ENCODE data around the gene SHANK2. TPM values are rescaled to one million over a fixed set of nuclear protein-coding genes. Genes with fewer than 3 reads are reported as not detected.

Gene SHANK2
- total RNA-seq, 1 donor from 2014 or later, result 8.1 TPM

DNA sequence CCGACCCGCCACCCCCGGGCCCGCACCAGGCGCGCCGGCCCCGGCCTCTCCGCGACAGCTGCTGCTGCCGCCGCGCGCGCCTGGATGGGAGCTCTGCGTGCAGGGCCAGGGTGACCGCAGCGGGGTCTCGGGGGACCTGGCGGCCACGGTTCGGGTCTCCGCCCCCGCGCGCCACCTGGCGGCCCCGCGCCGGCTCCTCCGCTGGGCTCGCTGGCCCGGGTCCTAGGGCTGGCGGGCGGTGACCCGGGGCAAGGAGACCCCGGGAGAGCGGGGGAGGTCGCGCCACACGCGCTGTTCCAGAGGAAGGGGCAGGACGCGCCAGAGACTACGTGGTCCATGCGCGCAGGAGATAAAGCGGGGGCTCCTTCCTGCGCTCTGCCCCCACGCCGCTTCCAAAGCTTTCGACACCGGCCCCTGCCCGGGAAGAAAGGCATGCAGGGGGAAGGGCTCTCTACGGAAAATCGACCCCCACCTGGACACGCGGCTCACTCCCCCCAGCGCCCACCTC, 562 bp downstream of the SHANK2 start:
- Histone ChIP-seq H3K36me3 (no peaks in the 10 kb centered on the region), H3K27me3 (peaks cover 81% of the 10 kb centered on the region), H3K27ac (no peak overlapping the region), H3K4me1 (peaks cover 24% of the 10 kb centered on the region), H4K20me1 (ENCODE audit: low read depth) (peaks cover 25% of the 10 kb centered on the region), H3K4me3 (peak overlapping the region; percentile 63), H3F3A (ENCODE audit: low read depth) (peaks cover 32% of the 10 kb centered on the region), H3K9ac (no peak overlapping the region), H2AFZ (replicated peaks) (peak overlapping the region; percentile 61), H3K4me2 (peak overlapping the region; percentile 90), H3K79me2 (ENCODE audit: low read depth) (no peaks in the 10 kb centered on the region), H3K9me3 (ENCODE audit: low read depth) (no peaks in the 10 kb centered on the region)
- Mint-ChIP-seq H3K4me3 (peak overlapping the region; percentile 76), H3K36me3 (no peaks in the 10 kb centered on the region), H3K27me3 (ENCODE audit: insufficient read depth, low read depth) (peaks cover 56% of the 10 kb centered on the region), H3K27ac (no peak overlapping the region), H3K9me3 (peaks cover 2% of the 10 kb centered on the region), H3K4me1 (peaks cover 24% of the 10 kb centered on the region)
- TF ChIP-seq, protein P1, sequence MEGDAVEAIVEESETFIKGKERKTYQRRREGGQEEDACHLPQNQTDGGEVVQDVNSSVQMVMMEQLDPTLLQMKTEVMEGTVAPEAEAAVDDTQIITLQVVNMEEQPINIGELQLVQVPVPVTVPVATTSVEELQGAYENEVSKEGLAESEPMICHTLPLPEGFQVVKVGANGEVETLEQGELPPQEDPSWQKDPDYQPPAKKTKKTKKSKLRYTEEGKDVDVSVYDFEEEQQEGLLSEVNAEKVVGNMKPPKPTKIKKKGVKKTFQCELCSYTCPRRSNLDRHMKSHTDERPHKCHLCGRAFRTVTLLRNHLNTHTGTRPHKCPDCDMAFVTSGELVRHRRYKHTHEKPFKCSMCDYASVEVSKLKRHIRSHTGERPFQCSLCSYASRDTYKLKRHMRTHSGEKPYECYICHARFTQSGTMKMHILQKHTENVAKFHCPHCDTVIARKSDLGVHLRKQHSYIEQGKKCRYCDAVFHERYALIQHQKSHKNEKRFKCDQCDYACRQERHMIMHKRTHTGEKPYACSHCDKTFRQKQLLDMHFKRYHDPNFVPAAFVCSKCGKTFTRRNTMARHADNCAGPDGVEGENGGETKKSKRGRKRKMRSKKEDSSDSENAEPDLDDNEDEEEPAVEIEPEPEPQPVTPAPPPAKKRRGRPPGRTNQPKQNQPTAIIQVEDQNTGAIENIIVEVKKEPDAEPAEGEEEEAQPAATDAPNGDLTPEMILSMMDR (IDR thresholded peaks at IDR 0.05), result peak; percentile 67
- no peak for TF ChIP-seq EZH2 (IDR thresholded peaks at IDR 0.05)
- no peak for TF ChIP-seq EZH2phosphoT487 (IDR thresholded peaks at IDR 0.05)
- DNase-seq (ENCODE audit: low spot score), result peak; percentile 87

DNA sequence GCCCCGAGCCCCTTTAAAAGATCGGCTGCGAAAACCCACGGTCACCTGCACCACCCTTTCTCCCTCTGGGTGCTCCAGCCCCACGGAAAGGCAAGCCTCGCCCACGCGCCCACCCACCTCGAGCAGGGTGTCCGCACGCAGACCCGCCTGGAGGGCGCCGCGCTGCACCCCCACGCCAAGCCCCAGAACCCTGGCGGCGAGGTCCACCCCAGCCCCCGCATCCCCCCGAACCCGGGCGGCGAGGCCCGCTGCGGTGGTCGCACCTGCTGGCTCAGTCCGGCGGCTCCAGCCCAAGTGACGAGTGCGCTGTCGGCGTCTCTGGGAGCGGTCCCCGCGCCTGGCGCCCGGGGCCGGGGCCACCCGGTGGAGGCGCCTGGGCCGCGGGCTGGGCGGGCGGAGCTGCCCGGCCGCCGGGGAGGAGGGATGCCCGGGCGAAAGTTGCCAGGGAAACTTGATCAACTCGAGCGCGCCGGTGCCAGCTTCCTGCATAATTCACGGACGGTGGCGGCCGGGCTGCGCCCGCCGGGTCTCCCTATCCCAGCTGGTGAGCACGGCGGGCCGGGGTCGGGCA, 1.1 kb downstream of the SHANK2 start:
- Histone ChIP-seq H3K4me3 (peak overlapping the region; percentile 63), H3K9me3 (ENCODE audit: low read depth) (no peaks in the 10 kb centered on the region), H3K9ac (no peak overlapping the region), H3K27me3 (peaks cover 81% of the 10 kb centered on the region), H3K27ac (no peak overlapping the region), H3K79me2 (ENCODE audit: low read depth) (no peaks in the 10 kb centered on the region), H4K20me1 (ENCODE audit: low read depth) (peaks cover 25% of the 10 kb centered on the region), H2AFZ (replicated peaks) (no peak overlapping the region), H3F3A (ENCODE audit: low read depth) (peaks cover 38% of the 10 kb centered on the region), H3K4me1 (peaks cover 30% of the 10 kb centered on the region), H3K4me2 (peak overlapping the region; percentile 90), H3K36me3 (no peaks in the 10 kb centered on the region)
- H3K27me3 Mint-ChIP-seq (ENCODE audit: insufficient read depth, low read depth), result peaks cover 56% of the 10 kb centered on the region
- H3K27ac Mint-ChIP-seq, result no peak overlapping the region
- no peaks in the 10 kb centered on the region for H3K36me3 Mint-ChIP-seq
- peak; percentile 60 for DNase-seq (ENCODE audit: low spot score)
- H3K4me1 Mint-ChIP-seq, result peaks cover 30% of the 10 kb centered on the region
- peak overlapping the region; percentile 75 for H3K4me3 Mint-ChIP-seq
- H3K9me3 Mint-ChIP-seq, result peaks cover 2% of the 10 kb centered on the region
- TF ChIP-seq EZH2 (IDR thresholded peaks at IDR 0.05) (peak; percentile 90), EZH2phosphoT487 (IDR thresholded peaks at IDR 0.05) (peak; percentile 79)
- TF ChIP-seq, protein P1 (IDR thresholded peaks at IDR 0.05), result no peak

DNA sequence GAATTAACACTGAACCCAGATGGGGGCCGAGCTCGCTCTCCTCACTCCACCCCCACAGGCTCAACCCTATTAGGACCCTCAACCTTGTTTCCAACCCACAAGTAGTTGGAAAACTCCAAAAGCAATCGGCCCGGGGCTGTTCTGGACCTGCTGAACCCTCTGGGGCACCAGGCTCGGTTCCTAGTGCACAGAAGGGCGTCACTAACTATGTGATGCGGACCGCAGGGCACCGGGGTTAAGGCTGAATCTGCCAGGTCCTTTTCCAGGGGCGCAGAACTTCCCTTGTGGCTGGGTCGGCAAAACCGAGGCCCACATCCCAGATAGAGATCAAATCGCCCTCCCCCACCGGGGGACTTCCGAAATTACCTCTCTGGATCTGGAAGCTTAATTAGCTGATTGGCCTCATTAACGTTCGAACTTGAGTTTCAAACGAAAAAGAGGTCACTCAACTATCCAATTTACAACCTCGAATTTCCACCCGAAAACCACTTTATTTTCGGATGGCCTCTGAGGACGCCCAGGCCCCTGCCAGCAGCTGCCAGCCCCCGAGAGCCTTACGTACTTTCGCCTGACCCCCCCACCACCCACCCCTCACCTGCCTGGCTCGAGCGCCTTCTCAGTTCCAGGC, 1.7 kb downstream of the SHANK2 start:
- Histone ChIP-seq H3K4me3 (peak overlapping the region; percentile 63), H3K79me2 (ENCODE audit: low read depth) (no peaks in the 10 kb centered on the region), H4K20me1 (ENCODE audit: low read depth) (peaks cover 25% of the 10 kb centered on the region), H3K27ac (no peak overlapping the region), H3K9me3 (ENCODE audit: low read depth) (no peaks in the 10 kb centered on the region), H2AFZ (replicated peaks) (no peak overlapping the region), H3K27me3 (peaks cover 78% of the 10 kb centered on the region), H3F3A (ENCODE audit: low read depth) (peaks cover 41% of the 10 kb centered on the region), H3K36me3 (no peaks in the 10 kb centered on the region), H3K9ac (no peak overlapping the region), H3K4me2 (peak overlapping the region; percentile 90), H3K4me1 (peaks cover 36% of the 10 kb centered on the region)
- Mint-ChIP-seq H3K4me1 (peaks cover 34% of the 10 kb centered on the region), H3K4me3 (peak overlapping the region; percentile 75), H3K36me3 (no peaks in the 10 kb centered on the region), H3K9me3 (peaks cover 2% of the 10 kb centered on the region), H3K27ac (no peak overlapping the region), H3K27me3 (ENCODE audit: insufficient read depth, low read depth) (peaks cover 56% of the 10 kb centered on the region)
- TF ChIP-seq EZH2phosphoT487 (IDR thresholded peaks at IDR 0.05) (no peak), EZH2 (IDR thresholded peaks at IDR 0.05) (no peak)
- TF ChIP-seq, protein P1 (IDR thresholded peaks at IDR 0.05), result no peak
- peak; percentile 27 for DNase-seq (ENCODE audit: low spot score)
